ENCODE data around the gene SH3BP2.

DNA sequence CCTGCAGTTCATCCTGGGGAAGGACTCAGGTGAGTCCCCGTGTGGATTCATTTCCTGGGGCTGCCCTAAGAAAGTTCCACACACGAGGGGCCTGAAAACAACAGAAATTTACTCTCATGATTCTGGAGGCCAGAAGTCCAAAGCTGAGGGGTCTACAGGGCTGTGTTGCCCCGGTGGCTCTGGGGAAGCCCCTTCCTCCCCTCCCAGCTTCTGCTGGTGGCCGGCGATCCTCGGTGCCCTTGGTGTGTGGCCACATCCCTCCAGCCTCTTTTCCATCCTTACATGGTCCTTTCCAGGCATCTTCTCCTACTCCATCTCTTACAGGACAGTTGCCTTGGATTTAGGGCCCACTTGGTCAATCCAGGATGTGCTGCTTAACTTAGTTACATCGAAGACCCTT, 15.1 kb downstream of the SH3BP2 start:
- TF ChIP-seq, protein P1, sequence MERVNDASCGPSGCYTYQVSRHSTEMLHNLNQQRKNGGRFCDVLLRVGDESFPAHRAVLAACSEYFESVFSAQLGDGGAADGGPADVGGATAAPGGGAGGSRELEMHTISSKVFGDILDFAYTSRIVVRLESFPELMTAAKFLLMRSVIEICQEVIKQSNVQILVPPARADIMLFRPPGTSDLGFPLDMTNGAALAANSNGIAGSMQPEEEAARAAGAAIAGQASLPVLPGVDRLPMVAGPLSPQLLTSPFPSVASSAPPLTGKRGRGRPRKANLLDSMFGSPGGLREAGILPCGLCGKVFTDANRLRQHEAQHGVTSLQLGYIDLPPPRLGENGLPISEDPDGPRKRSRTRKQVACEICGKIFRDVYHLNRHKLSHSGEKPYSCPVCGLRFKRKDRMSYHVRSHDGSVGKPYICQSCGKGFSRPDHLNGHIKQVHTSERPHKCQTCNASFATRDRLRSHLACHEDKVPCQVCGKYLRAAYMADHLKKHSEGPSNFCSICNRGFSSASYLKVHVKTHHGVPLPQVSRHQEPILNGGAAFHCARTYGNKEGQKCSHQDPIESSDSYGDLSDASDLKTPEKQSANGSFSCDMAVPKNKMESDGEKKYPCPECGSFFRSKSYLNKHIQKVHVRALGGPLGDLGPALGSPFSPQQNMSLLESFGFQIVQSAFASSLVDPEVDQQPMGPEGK (CRISPR knock-in tag; IDR thresholded peaks at IDR 0.05; ENCODE audit: borderline replicate concordance) = no peak
- TF ChIP-seq ZNF565 (CRISPR knock-in tag; conservative IDR thresholded peaks at IDR 0.05; ENCODE audit: low read depth) (no peak), ESRRG (CRISPR knock-in tag; IDR thresholded peaks at IDR 0.05) (no peak), ZFP3 (CRISPR knock-in tag; IDR thresholded peaks at IDR 0.05) (no peak), ARNTL (CRISPR knock-in tag; IDR thresholded peaks at IDR 0.05; ENCODE audit: borderline replicate concordance, low read depth) (no peak), TOX (CRISPR knock-in tag; IDR thresholded peaks at IDR 0.05; ENCODE audit: borderline replicate concordance) (no peak), PPARA (CRISPR knock-in tag; IDR thresholded peaks at IDR 0.05; ENCODE audit: borderline replicate concordance) (no peak), ZC3H10 (CRISPR knock-in tag; IDR thresholded peaks at IDR 0.05) (no peak), ZFP30 (CRISPR knock-in tag; IDR thresholded peaks at IDR 0.05) (no peak), SNAI2 (CRISPR knock-in tag; IDR thresholded peaks at IDR 0.05) (no peak)
- TF ChIP-seq, protein P2, sequence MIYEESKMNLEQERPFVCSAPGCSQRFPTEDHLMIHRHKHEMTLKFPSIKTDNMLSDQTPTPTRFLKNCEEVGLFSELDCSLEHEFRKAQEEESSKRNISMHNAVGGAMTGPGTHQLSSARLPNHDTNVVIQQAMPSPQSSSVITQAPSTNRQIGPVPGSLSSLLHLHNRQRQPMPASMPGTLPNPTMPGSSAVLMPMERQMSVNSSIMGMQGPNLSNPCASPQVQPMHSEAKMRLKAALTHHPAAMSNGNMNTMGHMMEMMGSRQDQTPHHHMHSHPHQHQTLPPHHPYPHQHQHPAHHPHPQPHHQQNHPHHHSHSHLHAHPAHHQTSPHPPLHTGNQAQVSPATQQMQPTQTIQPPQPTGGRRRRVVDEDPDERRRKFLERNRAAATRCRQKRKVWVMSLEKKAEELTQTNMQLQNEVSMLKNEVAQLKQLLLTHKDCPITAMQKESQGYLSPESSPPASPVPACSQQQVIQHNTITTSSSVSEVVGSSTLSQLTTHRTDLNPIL (CRISPR knock-in tag; IDR thresholded peaks at IDR 0.05; ENCODE audit: low read depth) = no peak
- TF ChIP-seq, protein P3, sequence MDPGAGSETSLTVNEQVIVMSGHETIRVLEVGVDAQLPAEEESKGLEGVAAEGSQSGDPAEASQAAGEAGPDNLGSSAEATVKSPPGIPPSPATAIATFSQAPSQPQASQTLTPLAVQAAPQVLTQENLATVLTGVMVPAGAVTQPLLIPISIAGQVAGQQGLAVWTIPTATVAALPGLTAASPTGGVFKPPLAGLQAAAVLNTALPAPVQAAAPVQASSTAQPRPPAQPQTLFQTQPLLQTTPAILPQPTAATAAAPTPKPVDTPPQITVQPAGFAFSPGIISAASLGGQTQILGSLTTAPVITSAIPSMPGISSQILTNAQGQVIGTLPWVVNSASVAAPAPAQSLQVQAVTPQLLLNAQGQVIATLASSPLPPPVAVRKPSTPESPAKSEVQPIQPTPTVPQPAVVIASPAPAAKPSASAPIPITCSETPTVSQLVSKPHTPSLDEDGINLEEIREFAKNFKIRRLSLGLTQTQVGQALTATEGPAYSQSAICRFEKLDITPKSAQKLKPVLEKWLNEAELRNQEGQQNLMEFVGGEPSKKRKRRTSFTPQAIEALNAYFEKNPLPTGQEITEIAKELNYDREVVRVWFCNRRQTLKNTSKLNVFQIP (CRISPR knock-in tag; IDR thresholded peaks at IDR 0.05; ENCODE audit: borderline replicate concordance, low read depth) = no peak
- TF ChIP-seq, protein P4, sequence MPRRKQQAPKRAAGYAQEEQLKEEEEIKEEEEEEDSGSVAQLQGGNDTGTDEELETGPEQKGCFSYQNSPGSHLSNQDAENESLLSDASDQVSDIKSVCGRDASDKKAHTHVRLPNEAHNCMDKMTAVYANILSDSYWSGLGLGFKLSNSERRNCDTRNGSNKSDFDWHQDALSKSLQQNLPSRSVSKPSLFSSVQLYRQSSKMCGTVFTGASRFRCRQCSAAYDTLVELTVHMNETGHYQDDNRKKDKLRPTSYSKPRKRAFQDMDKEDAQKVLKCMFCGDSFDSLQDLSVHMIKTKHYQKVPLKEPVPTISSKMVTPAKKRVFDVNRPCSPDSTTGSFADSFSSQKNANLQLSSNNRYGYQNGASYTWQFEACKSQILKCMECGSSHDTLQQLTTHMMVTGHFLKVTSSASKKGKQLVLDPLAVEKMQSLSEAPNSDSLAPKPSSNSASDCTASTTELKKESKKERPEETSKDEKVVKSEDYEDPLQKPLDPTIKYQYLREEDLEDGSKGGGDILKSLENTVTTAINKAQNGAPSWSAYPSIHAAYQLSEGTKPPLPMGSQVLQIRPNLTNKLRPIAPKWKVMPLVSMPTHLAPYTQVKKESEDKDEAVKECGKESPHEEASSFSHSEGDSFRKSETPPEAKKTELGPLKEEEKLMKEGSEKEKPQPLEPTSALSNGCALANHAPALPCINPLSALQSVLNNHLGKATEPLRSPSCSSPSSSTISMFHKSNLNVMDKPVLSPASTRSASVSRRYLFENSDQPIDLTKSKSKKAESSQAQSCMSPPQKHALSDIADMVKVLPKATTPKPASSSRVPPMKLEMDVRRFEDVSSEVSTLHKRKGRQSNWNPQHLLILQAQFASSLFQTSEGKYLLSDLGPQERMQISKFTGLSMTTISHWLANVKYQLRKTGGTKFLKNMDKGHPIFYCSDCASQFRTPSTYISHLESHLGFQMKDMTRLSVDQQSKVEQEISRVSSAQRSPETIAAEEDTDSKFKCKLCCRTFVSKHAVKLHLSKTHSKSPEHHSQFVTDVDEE (CRISPR knock-in tag; IDR thresholded peaks at IDR 0.05) = no peak

All from SK-N-SH treated with all-trans-retinoic acid at 6 μM for 48 hours (cell line).